HG03103 (cell line): ENCODE data around the gene OR51G1.
"Not testable (repeated sequence)": the region's sequence is repeated elsewhere in the genome, so short reads cannot be mapped to it uniquely, and the experiment has no call there.

Experiments used
- ATAC-seq: cut with Tn5 transposase; IDR thresholded peaks from one replicate; pipeline ENCODE4 v1.9.1; 2021; ENCODE audit warnings: low read depth; ENCODE audit not compliant: unreplicated experiment

The OR51G1 gene

GRCh38 chr11:4924239-4924638, at the start of gene OR51G1:
TSS of gene OR51G1 (minus strand) at chr11:4924339. CDS start at chr11:4924339, 0 bp downstream.
- ATAC-seq = no peak

GRCh38 chr11:4962816-4963215, 38.7 kb upstream of the OR51G1 start:
- no peak for ATAC-seq

GRCh38 chr11:4960877-4961276, 36.7 kb upstream of the OR51G1 start:
- ATAC-seq = no peak

- ATAC-seq = no peak
These were observed 33.3 kb upstream of the OR51G1 start for GRCh38 chr11:4957396-4957795.

- ATAC-seq = not testable (repeated sequence)
These were observed 31.5 kb upstream of the OR51G1 start, which contains the start of gene OR51A2 for GRCh38 chr11:4955613-4956012. TSS of gene OR51A2 (minus strand) at chr11:4955713. CDS start at chr11:4955713, 0 bp downstream.

GRCh38 chr11:4947505-4947904, 23.4 kb upstream of the OR51G1 start, which contains the start of gene OR51A4:
TSS of gene OR51A4 (minus strand) at chr11:4947605. CDS start at chr11:4947100, 505 bp downstream.
- no peak for ATAC-seq

GRCh38 chr11:4936745-4937144, 12.6 kb upstream of the OR51G1 start:
- no peak for ATAC-seq

- no peak for ATAC-seq
These were observed 8.6 kb upstream of the OR51G1 start for GRCh38 chr11:4932751-4933150.

- no peak for ATAC-seq
These were observed 2.5 kb upstream of the OR51G1 start for GRCh38 chr11:4926608-4927007.

- no peak for ATAC-seq
These were observed 1.8 kb downstream of the OR51G1 start for GRCh38 chr11:4922304-4922703.

- ATAC-seq = no peak
These were observed 2.3 kb downstream of the OR51G1 start for GRCh38 chr11:4921796-4922195.

GRCh38 chr11:4919250-4919649, 4.9 kb downstream of the OR51G1 start, which contains the start of gene OR51G2:
TSS of gene OR51G2 (minus strand) at chr11:4919350. CDS start at chr11:4915663, 3,687 bp downstream.
- no peak for ATAC-seq

GRCh38 chr11:4916581-4916980, 7.6 kb downstream of the OR51G1 start:
- ATAC-seq = no peak

GRCh38 chr11:4903484-4903883, 20.7 kb downstream of the OR51G1 start, which contains the start of gene OR51A7:
TSS of gene OR51A7 (plus strand) at chr11:4903783. CDS start at chr11:4907370, 3,587 bp downstream.
- ATAC-seq = no peak

- no peak for ATAC-seq
These were observed 32.0 kb downstream of the OR51G1 start for GRCh38 chr11:4891996-4892640.

GRCh38 chr11:4890279-4890678, 33.9 kb downstream of the OR51G1 start:
- ATAC-seq = no peak

- no peak for ATAC-seq
These were observed 36.5 kb downstream of the OR51G1 start for GRCh38 chr11:4887591-4887990.

GRCh38 chr11:4886186-4886585, 38.0 kb downstream of the OR51G1 start:
- ATAC-seq = no peak

GRCh38 chr11:4884361-4884760, 39.8 kb downstream of the OR51G1 start:
- no peak for ATAC-seq

GRCh38 chr11:4882543-4882942, 41.6 kb downstream of the OR51G1 start:
- no peak for ATAC-seq

GRCh38 chr11:4881860-4882500, 42.2 kb downstream of the OR51G1 start, which contains the start of gene OR51T1:
TSS of gene OR51T1 (plus strand) at chr11:4881900. CDS start at chr11:4881900, 0 bp downstream.
- ATAC-seq = no peak

- no peak for ATAC-seq
These were observed 43.0 kb downstream of the OR51G1 start for GRCh38 chr11:4881188-4881587.
